MM.1S (cell line): ENCODE results near the gene PLA2G4E.

Source experiments
- DNase-seq: peaks from one replicate; pipeline ENCODE4 v3.0.0-alpha.2; 2015
- H2AFZ ChIP-seq: fragments of 300-600 bp; sonication (generic); 2 replicates; pipeline ENCODE4 v1.6.0; 2016; ENCODE audit warnings: antibody characterized with exemption, low read length
- H3F3A ChIP-seq: fragments of 300-600 bp; sonication (generic); 2 replicates; pipeline ENCODE4 v1.6.1; 2016; ENCODE audit warnings: mild to moderate bottlenecking, antibody characterized with exemption, low read length, moderate library complexity, mixed read lengths; ENCODE audit not compliant: insufficient read depth
- H3K27ac ChIP-seq: fragments of 300-600 bp; sonication (generic); 2 replicates; pipeline ENCODE4 v1.5.1; 2016; ENCODE audit warnings: mild to moderate bottlenecking, low read length
- H3K27me3 ChIP-seq: fragments of 300-600 bp; sonication (generic); replicated peaks from 2 replicates; pipeline ENCODE4 v1.6.0; 2016; ENCODE audit warnings: low read length; ENCODE audit not compliant: insufficient read depth
- H3K36me3 ChIP-seq: fragments of 300-600 bp; sonication (generic); replicated peaks from 2 replicates; pipeline ENCODE4 v1.6.1; 2016; ENCODE audit warnings: mild to moderate bottlenecking, low read length, mixed read lengths; ENCODE audit not compliant: insufficient read depth
- H3K4me1 ChIP-seq: fragments of 300-600 bp; sonication (generic); 2 replicates; pipeline ENCODE4 v1.6.1; 2016; ENCODE audit warnings: low read length, mixed read lengths
- H3K4me2 ChIP-seq: fragments of 300-600 bp; sonication (generic); 2 replicates; pipeline ENCODE4 v1.6.0; 2016; ENCODE audit warnings: low read depth, low read length
- H3K4me3 ChIP-seq: fragments of 300-600 bp; sonication (generic); 2 replicates; pipeline ENCODE4 v1.5.1; 2016; ENCODE audit warnings: low read length, mixed read lengths
- H3K79me2 ChIP-seq: fragments of 300-600 bp; sonication (generic); 2 replicates; pipeline ENCODE4 v1.6.1; 2016; ENCODE audit warnings: mixed run types, low read length, mixed read lengths
- H3K9ac ChIP-seq: fragments of 300-600 bp; sonication (generic); 2 replicates; pipeline ENCODE4 v1.6.1; 2016; ENCODE audit warnings: low read length, mixed read lengths
- H3K9me2 ChIP-seq: fragments of 300-600 bp; sonication (generic); replicated peaks from 2 replicates; pipeline ENCODE4 v1.6.1; 2016; ENCODE audit warnings: mild to moderate bottlenecking, low read length, mixed read lengths; ENCODE audit not compliant: insufficient read depth
- H3K9me3 ChIP-seq: fragments of 300-600 bp; sonication (generic); replicated peaks from 2 replicates; pipeline ENCODE4 v1.6.1; 2016; ENCODE audit warnings: mild to moderate bottlenecking, low read length, mixed read lengths; ENCODE audit not compliant: insufficient read depth
- H4K20me1 ChIP-seq: fragments of 300-600 bp; sonication (generic); 2 replicates; pipeline ENCODE4 v1.6.1; 2016; ENCODE audit warnings: mild to moderate bottlenecking, low read length, moderate library complexity, mixed read lengths; ENCODE audit not compliant: insufficient read depth
- CTCF ChIP-seq: fragments of 300-600 bp; sonication (generic); IDR thresholded peaks from 2 replicates; pipeline ENCODE4 v1.5.1; 2016; ENCODE audit warnings: antibody characterized with exemption, low read length, mixed read lengths
- EZH2 ChIP-seq: fragments of 300-600 bp; sonication (generic); optimal IDR thresholded peaks from 2 replicates; pipeline ENCODE3; 2017; ENCODE audit warnings: low read depth, mild to moderate bottlenecking, antibody characterized with exemption, low read length, mixed read lengths
- EZH2phosphoT487 ChIP-seq: fragments of 300-600 bp; sonication (generic); IDR thresholded peaks from 2 replicates; pipeline ENCODE4 v1.6.1; 2018; ENCODE audit warnings: antibody characterized with exemption, low read length

Gene PLA2G4E

DNA sequence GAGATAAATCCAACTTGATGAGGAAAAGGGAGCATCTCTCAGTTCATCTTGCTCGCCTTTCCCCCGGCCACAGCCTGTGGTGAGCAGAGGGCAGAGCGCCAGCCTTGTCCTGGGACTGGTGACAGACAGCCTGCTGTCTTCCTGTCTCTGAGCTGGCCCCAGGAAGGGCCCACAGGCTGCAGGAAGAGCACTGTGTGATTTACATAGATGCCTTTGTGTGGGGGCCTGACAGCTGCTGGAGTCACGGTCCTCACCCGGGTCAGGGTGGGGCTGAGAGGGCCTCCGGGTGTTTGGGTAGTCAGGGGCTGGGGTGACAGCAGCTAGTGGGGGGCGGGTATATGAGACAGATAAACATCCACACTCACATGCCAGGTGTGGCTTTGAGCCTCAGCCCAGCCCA, 44.2 kb upstream of the PLA2G4E start:
- no peak for TF ChIP-seq EZH2phosphoT487
- no peak for TF ChIP-seq CTCF
- no peak for TF ChIP-seq EZH2
- Histone ChIP-seq H3K27ac (no peak overlapping the region), H3K79me2 (no peaks in the 10 kb centered on the region), H3K4me2 (no peak overlapping the region), H3K9me3 (no peaks in the 10 kb centered on the region), H4K20me1 (no peaks in the 10 kb centered on the region), H3F3A (no peaks in the 10 kb centered on the region), H3K9ac (no peak overlapping the region), H2AFZ (no peak overlapping the region), H3K27me3 (no peaks in the 10 kb centered on the region), H3K4me1 (peaks cover 3% of the 10 kb centered on the region; the same call in 1 of the 2 replicates), H3K9me2 (no peaks in the 10 kb centered on the region), H3K4me3 (no peak overlapping the region), H3K36me3 (no peaks in the 10 kb centered on the region)
- no peak for DNase-seq

DNA sequence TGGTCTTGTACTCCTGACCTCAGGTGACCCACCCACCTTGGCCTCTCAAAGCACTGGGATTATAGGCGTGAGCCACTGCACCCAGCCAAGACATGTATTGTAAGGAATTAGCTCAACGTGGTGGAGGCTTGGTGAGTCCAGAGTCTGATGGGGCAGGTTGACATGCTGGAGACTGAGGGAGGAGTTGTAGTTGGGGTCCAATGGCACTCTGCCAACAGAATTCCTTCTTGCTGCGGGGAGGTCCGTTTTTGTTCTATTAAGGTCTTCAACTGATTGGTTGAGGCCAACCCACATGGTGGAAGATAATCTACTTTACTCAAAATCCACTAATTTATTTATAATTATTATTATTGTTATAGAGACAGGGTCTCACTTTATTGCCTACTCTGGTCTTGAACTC, 43.4 kb upstream of the PLA2G4E start:
- Histone ChIP-seq H3F3A (no peaks in the 10 kb centered on the region), H4K20me1 (no peaks in the 10 kb centered on the region), H2AFZ (no peak overlapping the region), H3K27ac (no peak overlapping the region), H3K4me2 (no peak overlapping the region), H3K4me1 (peaks cover 3% of the 10 kb centered on the region; the same call in 1 of the 2 replicates), H3K79me2 (no peaks in the 10 kb centered on the region), H3K9me2 (no peaks in the 10 kb centered on the region), H3K4me3 (no peak overlapping the region), H3K9me3 (no peaks in the 10 kb centered on the region), H3K27me3 (no peaks in the 10 kb centered on the region), H3K36me3 (no peaks in the 10 kb centered on the region), H3K9ac (no peak overlapping the region)
- no peak for DNase-seq
- TF ChIP-seq CTCF (no peak), EZH2phosphoT487 (no peak), EZH2 (no peak)

GRCh38 chr15:42063122-42063848, 42.4 kb upstream of the PLA2G4E start:
- no peak for TF ChIP-seq EZH2phosphoT487
- TF ChIP-seq CTCF, result no peak
- TF ChIP-seq EZH2, result no peak
- H3K9me2 ChIP-seq, result no peaks in the 10 kb centered on the region
- H3K27ac ChIP-seq, result no peak overlapping the region
- H3F3A ChIP-seq, result no peaks in the 10 kb centered on the region
- no peaks in the 10 kb centered on the region for H3K9me3 ChIP-seq
- H3K4me3 ChIP-seq, result no peak overlapping the region
- H3K36me3 ChIP-seq, result no peaks in the 10 kb centered on the region
- H3K79me2 ChIP-seq, result no peaks in the 10 kb centered on the region
- no peaks in the 10 kb centered on the region for H4K20me1 ChIP-seq
- DNase-seq, result no peak
- H2AFZ ChIP-seq, result no peak overlapping the region
- peaks cover 3% of the 10 kb centered on the region; the same call in 1 of the 2 replicates for H3K4me1 ChIP-seq
- H3K9ac ChIP-seq, result no peak overlapping the region
- H3K4me2 ChIP-seq, result no peak overlapping the region
- no peaks in the 10 kb centered on the region for H3K27me3 ChIP-seq
